HCT116 (cell line): ENCODE measurements around the gene FAM124B. TPM values are rescaled to one million over a fixed set of nuclear protein-coding genes. Genes with fewer than 3 reads are reported as not detected.

Experiments used
- ATAC-seq: fragments of 200-7000 bp; cut with Tn5 transposase; 2 replicates; pipeline ENCODE4 v1.9.1; 2020; ENCODE audit warnings: mild to moderate bottlenecking, moderate library complexity
- BruUV-seq: library from RNA; stranded (reverse); fragments of 400-500 nt; replicated peaks from 2 replicates; lab custom pipeline; 2021; lab: Mats Ljungman, UMichigan
- CTCF ChIA-PET: fragments of 300-600 bp; sonication (Branson Sonifier 250); formaldehyde crosslinking; loops from one replicate; lab custom pipeline; 2021; ENCODE audit warnings: antibody characterized with exemption; lab: Charles Lee
- POLR2A ChIA-PET: fragments of 300-600, 350-600 bp; sonication (Branson Sonifier 250); formaldehyde crosslinking; loops from one replicate; lab custom pipeline; 2021; ENCODE audit warnings: antibody characterized with exemption; lab: Charles Lee
- RAD21 ChIA-PET, 2 experiments: fragments of 300-600 bp; sonication (Branson Sonifier 250); formaldehyde crosslinking; loops; one replicate each; lab custom pipeline; 2023; ENCODE audit warnings: low total read pairs in 2 of 2; ENCODE audit not compliant: uncharacterized antibody in 2 of 2, unreplicated experiment in 2 of 2, low non-redundant PET in 1 of 2; lab: Charles Lee
- DNase-seq: peaks from one replicate; pipeline ENCODE4 v3.0.0-alpha.2; 2010; ENCODE audit warnings: low read depth, low spot score
- H2AFZ ChIP-seq: fragments of 200-600 bp; shearing (Covaris generic), sonication (generic); 2 replicates; pipeline ENCODE4 v1.6.1; 2017; ENCODE audit warnings: low read depth, mixed run types, mixed read lengths, antibody characterized with exemption, low read length; ENCODE audit not compliant: poor library complexity, severe bottlenecking
- H3K27ac ChIP-seq: 2 replicates; pipeline ENCODE4 v1.5.1; 2012; ENCODE audit warnings: low read depth, low read length
- H3K27me3 ChIP-seq: fragments of 200-600 bp; sonication (generic); 2 replicates; pipeline ENCODE4 v1.6.1; 2016; ENCODE audit warnings: mixed run types, low read length, mixed read lengths; ENCODE audit not compliant: insufficient read depth
- H3K36me3 ChIP-seq, 2 experiments: fragments of 200-500 bp in 1 of 2; fragments of 200-600 bp in 1 of 2; sonication (Bioruptor generic) in 1 of 2; sonication (generic) in 1 of 2; 2 replicates each; pipeline versions ENCODE4 v1.5.1 to v1.6.1; 2014 to 2016; ENCODE audit warnings: low read length in 2 of 2, inconsistent platforms in 1 of 2, mixed read lengths in 1 of 2, mixed run types in 1 of 2; ENCODE audit not compliant: insufficient read depth in 2 of 2, control insufficient read depth in 1 of 2
- H3K4me1 ChIP-seq, 2 experiments: fragments of 200-600 bp in 1 of 2; sonication (generic) in 1 of 2; 2 replicates each; pipeline versions ENCODE4 v1.5.1 to v1.6.1; 2012 to 2017; ENCODE audit warnings: low read length in 2 of 2, inconsistent platforms in 1 of 2, mild to moderate bottlenecking in 1 of 2, mixed read lengths in 1 of 2, mixed run types in 1 of 2, moderate library complexity in 1 of 2; ENCODE audit not compliant: insufficient read depth in 2 of 2, control insufficient read depth in 1 of 2
- H3K4me2 ChIP-seq: fragments of 200-600 bp; sonication (generic); 2 replicates; pipeline ENCODE4 v1.6.1; 2017; ENCODE audit warnings: mixed run types, low read length, mixed read lengths
- H3K4me3 ChIP-seq, 2 experiments: fragments of 200-600 bp in 1 of 2; sonication (generic) in 1 of 2; replicated peaks in 1 of 2; 2 replicates each; pipeline ENCODE4 v1.5.1; 2011 to 2016; ENCODE audit warnings: low read length in 2 of 2, control low read depth in 1 of 2, low read depth in 1 of 2, mild to moderate bottlenecking in 1 of 2, mixed read lengths in 1 of 2, mixed run types in 1 of 2
- H3K79me2 ChIP-seq: fragments of 200-600 bp; sonication (generic); 2 replicates; pipeline ENCODE4 v1.6.1; 2017; ENCODE audit warnings: mild to moderate bottlenecking, mixed run types, low read length, moderate library complexity, mixed read lengths; ENCODE audit not compliant: insufficient read depth
- H3K9ac ChIP-seq: fragments of 200-600 bp; sonication (generic); 2 replicates; pipeline ENCODE4 v1.6.1; 2016; ENCODE audit warnings: low read length, mixed read lengths
- H3K9me2 ChIP-seq: fragments of 200-600 bp; sonication (generic), shearing (Covaris generic); 2 replicates; pipeline ENCODE4 v1.6.1; 2017; ENCODE audit warnings: mixed run types, mild to moderate bottlenecking, moderate library complexity; ENCODE audit not compliant: insufficient read depth
- H3K9me3 ChIP-seq, 2 experiments: fragments of 200-500 bp in 1 of 2; fragments of 200-600 bp in 1 of 2; sonication (Bioruptor generic) in 1 of 2; sonication (generic) in 1 of 2; 2 replicates each; pipeline ENCODE4 v1.6.1; 2014 to 2017; ENCODE audit warnings: low read length in 2 of 2, mixed read lengths in 2 of 2, inconsistent platforms in 1 of 2, low read depth in 1 of 2, mild to moderate bottlenecking in 1 of 2, mixed run types in 1 of 2, moderate library complexity in 1 of 2; ENCODE audit not compliant: control insufficient read depth in 1 of 2, insufficient read depth in 1 of 2
- H4K20me1 ChIP-seq: fragments of 200-600 bp; sonication (generic), shearing (Covaris generic); 2 replicates; pipeline ENCODE4 v1.6.1; 2017; ENCODE audit warnings: mixed run types, mild to moderate bottlenecking, moderate library complexity; ENCODE audit not compliant: insufficient read depth
- CEBPB ChIP-seq: IDR thresholded peaks from 2 replicates; pipeline ENCODE4 v1.6.1; 2012; ENCODE audit warnings: low read depth
- RAD21 ChIP-seq: IDR thresholded peaks from 2 replicates; pipeline ENCODE4 v1.6.1; 2012; ENCODE audit warnings: low read depth, mild to moderate bottlenecking
- intact Hi-C: fragments of 100-400 bp; cut with micrococcal nuclease; formaldehyde crosslinking; loops from 2 replicates; pipeline ENCODE4 v1.10.0; 2022
- total RNA-seq: library from RNA; stranded (reverse); gene quantifications from one replicate; pipeline ENCODE4 v1.2.1, GENCODE V29; 2021; ENCODE audit not compliant: unreplicated experiment

FAM124B gene
- total RNA-seq, 1 experiment from 2014 or later = not detected

- intact Hi-C loops = no loop called here
- H3K9ac ChIP-seq = no peak overlapping the region
Observed at GRCh38 chr2:224349396-224349795, 52.5 kb downstream of the FAM124B start.

DNA sequence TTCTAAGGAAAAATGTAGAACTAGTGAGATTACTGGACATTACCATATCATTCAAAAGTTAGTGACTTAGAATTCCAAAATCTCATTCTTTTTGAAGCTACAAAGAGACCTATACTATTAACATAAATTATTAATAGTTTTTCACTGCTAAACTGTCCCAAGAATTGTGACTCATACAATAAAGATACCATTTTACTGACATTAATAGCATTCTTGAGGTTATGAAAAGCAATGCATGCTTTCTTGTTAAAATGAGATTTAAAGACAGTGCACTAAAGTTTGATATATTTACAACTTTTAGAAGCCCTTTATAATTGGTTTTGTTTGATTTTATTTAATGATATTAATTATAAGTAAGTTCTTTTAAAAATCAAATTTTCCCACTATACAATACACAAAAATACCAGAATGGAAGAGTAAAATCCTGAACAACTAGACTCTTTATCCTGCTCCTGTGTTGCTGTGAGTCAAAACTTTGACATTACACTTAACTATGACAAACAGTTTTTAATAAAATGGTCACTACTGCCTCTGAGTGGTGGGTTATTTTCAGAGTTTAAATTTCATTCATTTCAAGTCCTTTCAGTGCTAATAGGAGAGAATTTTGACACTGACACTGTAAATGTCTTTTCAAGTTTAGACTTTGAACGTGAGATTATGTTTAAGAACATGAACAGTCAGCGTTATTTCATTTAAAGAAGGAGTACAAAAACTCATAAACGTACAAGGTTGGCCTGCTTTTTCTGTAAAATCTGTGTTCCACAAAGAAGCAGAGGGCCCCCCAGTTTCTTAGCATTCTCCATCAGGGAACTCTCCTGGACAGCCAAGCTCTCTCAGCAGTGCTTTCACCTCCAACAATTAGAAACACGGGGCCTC, 54.5 kb downstream of the FAM124B start:
- Histone ChIP-seq H3K4me1 (no peaks in the 10 kb centered on the region), H3K4me3 (no peak overlapping the region), H3K9me3 (no peaks in the 10 kb centered on the region), H3K27ac (no peak overlapping the region), H3K27me3 (no peaks in the 10 kb centered on the region), H3K36me3 (no peaks in the 10 kb centered on the region), H4K20me1 (no peaks in the 10 kb centered on the region), H2AFZ (no peak overlapping the region), H3K4me2 (no peak overlapping the region), H3K9me2 (no peaks in the 10 kb centered on the region), H3K79me2 (no peaks in the 10 kb centered on the region), H3K9ac (no peak overlapping the region)
- no peak for ATAC-seq
- no TSS peak for BruUV-seq
- TF ChIP-seq RAD21 = peak; percentile 14; the same call in 1 of the 2 replicates
- TF ChIP-seq CEBPB = no peak
- intact Hi-C loops = no loop called here
- ChIA-PET RAD21 (no interaction called here), CTCF (no interaction called here), POLR2A (no interaction called here)
- DNase-seq = no peak

More at GRCh38 chr2:224349396-224349795, 52.5 kb downstream of the FAM124B start:
- no peak for TF ChIP-seq CEBPB
- ChIA-PET POLR2A (no interaction called here), CTCF (no interaction called here), RAD21 (no interaction called here)
- Histone ChIP-seq H3K4me3 (no peak overlapping the region), H3K9me3 (no peaks in the 10 kb centered on the region), H3K9me2 (no peaks in the 10 kb centered on the region), H4K20me1 (no peaks in the 10 kb centered on the region), H3K27me3 (no peaks in the 10 kb centered on the region), H3K4me1 (no peaks in the 10 kb centered on the region), H3K4me2 (no peak overlapping the region), H3K36me3 (no peaks in the 10 kb centered on the region), H2AFZ (no peak overlapping the region), H3K79me2 (no peaks in the 10 kb centered on the region), H3K27ac (no peak overlapping the region)
- BruUV-seq = no TSS peak
- DNase-seq (no peak), ATAC-seq (no peak)
